ENCODE data around the gene SNAPC3.
"Not testable (repeated sequence)": the region's sequence is repeated elsewhere in the genome, so short reads cannot be mapped to it uniquely, and the experiment has no call there.

SNAPC3 gene

DNA sequence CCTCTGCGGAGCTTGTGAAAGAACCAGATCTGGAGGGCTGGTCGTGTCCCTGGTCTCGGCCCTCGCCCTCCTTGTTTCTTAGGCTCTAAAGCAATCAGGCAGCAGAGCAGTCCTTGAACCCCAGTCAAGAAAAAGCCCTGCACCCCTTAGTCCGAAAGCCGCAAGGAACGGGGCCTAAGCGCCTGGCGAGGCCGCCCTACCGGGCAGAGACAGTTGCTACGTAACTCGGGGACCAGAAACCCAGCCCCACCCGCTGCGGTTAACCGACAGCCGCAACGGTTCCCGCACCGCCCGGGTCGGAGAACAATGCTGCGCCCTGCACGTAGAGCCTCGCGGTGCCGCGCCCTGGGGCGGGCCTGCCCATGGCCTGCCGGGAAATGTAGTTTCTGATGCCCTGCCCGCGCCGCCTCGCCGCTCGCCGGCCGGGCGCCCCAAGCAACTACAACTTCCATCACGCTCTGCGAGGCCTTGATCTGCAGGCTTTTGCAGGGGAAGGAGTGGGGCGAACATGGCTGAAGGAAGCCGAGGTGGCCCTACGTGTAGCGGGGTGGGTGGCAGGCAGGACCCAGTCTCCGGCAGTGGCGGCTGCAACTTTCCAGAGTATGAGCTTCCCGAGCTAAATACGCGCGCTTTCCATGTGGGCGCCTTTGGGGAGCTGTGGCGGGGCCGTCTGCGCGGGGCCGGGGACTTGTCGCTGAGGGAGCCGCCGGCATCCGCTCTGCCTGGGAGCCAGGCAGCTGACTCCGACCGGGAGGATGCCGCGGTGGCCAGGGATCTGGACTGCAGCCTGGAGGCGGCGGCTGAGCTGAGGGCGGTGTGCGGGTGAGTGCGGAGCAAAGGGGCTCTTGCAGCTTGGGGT lies at the start of gene SNAPC3:
Gene SNAPC3 (plus strand): TSS at position 505 of the 859 bp plus-strand sequence. CDS start 4 bp downstream, at position 509.
- peak; percentile 92 for DNase-seq

DNA sequence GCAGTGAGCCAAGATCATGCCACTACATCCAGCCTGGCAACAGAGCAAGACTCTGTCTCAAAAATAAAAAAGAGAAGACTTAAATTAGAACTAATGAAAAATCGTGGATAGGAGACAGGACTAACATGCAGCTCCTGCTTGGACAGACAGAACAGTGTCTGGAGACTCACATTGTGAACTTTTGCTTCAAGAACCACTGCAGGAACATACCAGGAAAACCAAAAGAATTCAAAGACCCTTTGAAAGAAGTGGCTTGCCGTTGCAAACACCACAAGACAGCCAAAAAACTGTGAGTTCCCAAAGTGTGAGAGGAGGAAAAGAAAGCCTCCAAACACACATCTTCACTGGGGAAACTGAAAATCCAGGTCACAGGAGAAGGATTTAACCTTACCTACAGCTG lies 48.8 kb upstream of the SNAPC3 start:
- no peak for DNase-seq

DNA sequence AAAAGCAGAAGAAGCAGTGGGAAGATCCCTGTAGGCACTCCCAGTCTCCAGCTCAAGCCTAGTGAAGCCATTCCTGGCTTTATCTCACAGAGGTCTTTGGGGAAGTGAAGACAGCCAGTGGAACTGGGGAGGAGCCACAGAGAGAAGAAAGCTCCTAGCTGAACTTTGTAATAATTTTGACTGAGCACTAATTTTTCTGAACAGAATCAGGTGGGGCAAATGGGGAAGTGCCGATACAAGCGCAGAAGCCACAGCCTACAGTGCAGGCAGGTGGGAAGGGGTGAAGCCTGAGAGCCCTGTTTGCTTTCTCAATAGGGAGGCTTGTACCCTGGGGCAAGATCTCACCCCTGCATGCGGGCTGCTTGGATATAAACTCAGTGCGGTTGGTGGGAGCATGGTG lies 48.4 kb upstream of the SNAPC3 start:
- no peak for DNase-seq

DNA sequence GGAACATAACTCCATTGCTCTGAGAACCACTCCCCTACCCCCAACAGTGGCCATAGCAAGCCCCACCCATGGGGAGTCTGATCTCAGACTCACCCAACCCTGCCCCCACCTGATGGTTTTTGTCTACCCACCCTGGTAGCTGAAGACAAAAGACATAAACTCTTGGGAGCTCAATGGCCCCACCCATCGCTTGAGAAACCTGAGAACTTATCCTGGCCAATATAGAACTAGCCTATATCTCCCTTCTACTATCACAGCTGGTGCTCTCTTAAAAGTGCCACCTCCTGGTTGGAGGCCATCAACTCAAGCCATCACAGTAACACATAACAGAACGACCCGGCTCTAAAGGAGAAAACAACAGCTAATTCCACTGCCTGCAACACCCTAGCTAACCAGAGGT lies 47.9 kb upstream of the SNAPC3 start:
- DNase-seq, result no peak

DNA sequence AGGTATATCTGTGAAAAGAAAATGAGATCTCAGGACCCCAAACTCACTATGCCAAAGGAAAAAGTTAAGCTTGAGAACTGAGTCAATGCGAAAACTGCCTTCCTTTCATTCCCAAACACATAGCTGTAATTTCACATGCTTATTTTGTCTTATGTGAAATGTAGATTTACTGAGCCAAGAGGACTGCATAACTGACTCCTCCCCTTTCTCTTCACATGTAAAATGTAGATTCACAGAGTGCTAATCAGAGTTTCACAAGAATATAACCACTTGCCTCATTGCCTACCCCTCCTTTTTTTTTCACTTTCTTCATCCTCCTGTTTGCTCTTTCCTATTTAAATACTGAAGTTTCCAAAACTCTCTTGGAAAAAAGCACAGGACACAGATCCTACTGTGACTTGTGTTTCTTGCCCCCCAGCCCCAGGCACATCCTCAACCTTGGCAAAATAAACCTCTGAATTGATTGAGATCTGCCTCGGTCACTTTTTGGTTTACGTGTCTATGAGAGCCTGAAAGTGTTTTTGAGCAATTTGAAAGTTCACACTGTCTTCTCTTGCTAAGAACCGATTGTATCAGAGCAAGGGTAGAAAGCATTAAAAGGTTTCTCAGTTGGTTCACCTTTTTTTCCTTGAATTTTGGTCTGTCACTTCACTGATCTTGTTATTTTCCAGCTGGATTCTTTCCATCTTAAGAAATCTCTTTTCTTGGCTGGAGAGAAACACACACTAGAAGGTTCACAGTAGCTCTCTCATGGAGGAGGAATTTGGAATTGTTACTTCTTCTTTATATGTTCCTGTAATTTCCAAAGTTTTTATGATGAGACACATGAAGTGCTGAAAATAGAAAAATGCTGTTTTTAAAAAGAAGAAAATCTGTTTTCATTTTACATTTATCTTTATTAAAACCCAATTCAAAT lies 44.8 kb upstream of the SNAPC3 start:
- DNase-seq, result no peak

DNA sequence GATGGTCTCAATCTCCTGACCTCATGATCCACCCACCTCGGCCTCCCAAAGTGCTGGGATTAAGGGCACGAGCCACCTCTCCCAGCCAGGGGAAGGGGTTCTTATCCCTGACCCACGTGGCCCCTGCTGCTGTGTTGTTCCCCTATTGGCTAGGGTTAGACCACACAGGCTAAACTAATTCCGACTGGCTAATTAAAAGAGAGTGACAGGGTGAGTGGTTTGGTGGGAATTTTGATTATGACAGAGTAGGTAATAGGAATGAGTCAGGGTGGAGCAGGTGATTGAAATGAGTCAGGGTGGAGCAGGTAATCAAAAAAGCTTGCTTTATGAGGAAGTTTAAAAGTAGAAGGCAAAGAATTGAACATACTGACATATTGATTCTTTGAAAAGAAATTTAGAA lies 43.4 kb upstream of the SNAPC3 start:
- DNase-seq, result not testable (repeated sequence)

DNA sequence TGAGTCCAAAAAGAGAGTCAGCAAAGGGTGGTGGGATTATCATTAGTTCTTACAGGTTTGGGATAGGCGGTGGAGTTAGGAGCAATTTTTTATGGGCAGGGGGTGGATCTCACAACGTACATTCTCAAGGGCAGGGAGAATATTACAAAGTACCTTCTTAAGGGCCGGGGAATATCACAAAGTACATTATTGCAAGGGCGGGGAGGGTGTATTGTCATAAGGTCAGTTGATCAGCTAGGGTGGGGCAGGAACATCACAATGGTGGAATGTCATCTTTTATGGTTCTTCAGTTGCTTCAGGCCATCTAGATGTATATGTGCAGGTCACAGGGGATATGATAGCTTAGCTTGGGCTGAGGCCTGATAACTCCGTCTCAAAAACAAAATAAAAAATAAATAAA lies 42.8 kb upstream of the SNAPC3 start:
- not testable (repeated sequence) for DNase-seq

DNA sequence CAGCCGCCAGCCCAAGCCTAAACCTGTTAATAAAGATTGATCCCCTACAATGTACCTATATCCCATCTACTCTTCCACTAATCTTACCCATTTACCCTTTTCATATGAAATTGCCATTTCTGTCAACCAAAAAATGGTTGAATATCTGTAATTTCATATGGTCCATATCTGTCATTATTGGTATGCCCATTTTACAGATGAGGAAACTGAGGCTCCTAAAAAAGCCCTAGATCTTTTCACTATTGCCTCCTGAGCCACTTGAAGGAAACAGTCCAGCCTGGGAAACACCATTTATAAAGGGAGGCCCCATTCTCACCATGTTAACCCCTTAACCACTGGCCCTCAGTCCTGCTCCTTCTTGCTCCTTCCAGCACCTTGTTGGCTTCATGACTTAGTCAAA lies 41.2 kb upstream of the SNAPC3 start:
- no peak for DNase-seq

DNA sequence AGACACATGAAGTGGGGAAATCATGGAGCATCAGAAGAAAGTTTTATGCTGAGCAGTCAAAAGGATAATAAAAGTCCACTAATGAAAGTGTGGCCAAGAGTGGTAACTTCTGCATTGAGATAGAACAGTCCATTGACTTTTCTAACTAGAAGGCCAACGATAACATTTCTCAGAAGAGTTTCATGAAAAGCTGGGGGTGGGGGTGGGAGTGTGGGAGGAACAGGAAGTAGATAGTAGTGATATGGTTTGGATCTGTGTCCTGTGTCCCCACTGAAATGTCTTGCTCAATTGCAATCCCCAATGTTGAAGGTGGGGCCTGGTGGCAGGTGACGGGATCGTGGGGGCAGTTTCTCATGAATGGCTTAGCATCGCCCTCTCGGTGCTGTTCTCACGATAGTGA lies 36.2 kb upstream of the SNAPC3 start:
- DNase-seq, result no peak

DNA sequence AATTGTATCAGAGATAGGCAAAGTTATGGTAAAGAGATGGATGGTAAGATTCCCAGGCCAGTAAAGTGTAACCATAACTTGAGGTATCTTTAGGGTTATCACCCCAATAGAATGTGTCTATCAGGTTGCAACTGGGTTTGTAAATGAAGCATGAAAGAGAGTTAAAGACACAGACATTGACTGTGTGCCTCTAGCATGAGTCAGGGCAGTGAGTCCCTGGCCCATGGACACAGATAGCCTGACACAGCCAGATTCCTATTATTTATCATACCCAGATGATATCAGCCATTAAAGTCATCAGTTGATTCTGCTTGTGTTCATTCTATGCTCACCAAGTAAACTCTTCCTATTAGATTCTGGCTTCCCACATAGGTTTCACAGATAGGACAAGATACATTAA lies 33.5 kb upstream of the SNAPC3 start:
- no peak for DNase-seq

DNA sequence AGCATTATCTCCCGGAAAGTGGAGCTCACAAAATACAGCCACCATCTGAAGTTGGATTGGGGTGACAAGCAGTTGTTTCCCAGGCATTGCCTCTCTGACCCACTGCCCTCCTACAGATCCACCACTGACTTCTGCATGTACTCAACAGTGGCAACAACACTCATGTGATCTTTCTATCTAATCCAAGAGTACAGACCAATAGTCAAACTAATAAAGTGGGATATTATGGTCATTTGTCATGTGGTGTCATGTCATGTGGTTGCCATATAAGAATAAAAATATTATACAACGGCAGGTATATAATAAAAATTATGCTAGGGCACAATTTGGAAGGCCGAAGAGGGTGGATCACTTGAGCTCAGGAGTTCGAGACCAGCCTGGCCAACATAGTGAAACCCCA lies 33.0 kb upstream of the SNAPC3 start:
- DNase-seq, result no peak

DNA sequence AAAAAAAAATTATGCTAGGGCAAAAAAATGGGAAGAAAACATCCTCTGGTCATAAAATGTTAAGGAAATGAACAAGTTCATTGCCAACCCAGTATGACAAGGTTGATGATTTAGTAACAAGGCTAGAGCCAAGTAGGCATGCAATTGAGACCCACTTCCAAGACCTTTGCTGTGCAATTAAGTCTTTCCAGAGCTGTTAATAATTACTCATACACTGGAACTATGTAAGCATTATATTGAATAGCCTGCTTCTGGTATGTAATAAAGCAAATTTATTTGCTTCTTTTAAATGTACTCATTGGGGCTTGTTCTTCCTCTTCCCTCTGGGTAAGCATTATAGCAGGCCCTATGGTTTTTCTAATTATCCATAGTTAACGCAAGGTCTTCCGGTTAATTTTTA lies 32.5 kb upstream of the SNAPC3 start:
- no peak for DNase-seq

DNA sequence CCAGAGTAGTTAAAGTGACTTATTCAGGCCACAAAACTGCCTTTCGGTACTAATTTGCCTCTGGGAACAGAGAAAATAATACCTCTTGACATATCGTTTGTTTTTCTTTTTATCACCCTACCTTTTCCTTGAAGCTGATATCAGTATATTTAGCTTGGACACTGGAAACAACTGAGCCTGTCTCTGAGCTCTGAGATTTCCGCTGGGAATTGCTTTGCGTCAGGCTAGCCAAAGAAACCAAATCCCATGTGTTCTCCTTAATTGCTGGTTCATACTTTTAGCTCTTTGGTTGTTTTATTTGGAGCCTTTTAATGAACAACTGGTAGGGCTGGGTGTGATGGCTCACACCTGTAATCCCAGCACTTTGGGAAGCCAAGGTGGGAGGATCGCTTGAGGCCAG lies 30.3 kb upstream of the SNAPC3 start:
- DNase-seq, result no peak

DNA sequence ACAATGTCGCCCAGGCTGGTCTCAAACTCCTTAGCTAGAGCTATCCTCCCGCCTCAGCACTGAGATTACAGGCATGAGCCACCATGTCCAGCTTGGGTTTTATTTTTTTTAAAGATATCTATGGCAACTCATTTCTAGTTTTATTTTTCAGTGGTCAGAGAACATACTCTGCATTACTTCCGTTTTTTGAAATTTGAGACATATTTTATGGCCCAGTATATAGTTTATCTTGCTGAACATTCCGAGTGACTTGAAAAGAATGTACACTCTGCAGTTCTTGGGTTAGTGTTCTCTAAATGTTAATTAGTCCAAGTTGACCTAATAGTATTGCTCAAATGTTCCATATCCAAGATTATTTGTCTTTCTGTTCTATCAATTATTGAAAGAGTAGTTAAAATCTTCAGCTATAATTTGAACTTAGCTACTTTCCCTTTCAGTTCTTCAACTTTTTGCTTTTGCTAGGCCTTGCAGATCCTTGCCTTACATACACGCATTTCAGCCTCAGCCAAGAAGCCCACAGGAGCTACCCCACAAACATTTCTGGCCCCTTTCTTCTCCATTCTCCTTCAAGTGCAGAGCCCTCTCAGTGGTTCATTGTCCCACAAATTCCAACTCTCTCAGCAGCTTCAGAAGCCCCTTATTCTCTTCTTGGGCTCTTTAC lies 22.3 kb upstream of the SNAPC3 start:
- DNase-seq, result no peak

DNA sequence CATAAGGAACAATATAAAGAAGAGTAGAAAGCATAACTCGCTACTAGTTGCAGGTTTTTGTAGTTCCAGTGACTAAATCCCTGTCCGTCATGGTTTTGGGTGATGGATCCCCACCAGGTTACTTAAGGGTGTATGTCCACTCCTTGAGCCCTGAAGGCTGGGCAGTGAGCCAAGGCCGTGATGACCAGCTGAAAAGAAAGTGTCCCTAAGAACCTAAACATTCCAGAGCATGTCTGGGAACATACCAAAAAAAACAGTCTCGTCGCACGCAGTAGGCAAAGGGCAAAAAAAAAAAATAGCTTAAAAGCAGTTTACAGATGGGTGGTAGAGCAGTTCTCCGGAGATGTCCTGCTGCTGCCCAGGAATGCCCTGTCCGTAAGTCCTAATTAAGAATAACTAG lies 21.4 kb upstream of the SNAPC3 start:
- DNase-seq, result no peak

DNA sequence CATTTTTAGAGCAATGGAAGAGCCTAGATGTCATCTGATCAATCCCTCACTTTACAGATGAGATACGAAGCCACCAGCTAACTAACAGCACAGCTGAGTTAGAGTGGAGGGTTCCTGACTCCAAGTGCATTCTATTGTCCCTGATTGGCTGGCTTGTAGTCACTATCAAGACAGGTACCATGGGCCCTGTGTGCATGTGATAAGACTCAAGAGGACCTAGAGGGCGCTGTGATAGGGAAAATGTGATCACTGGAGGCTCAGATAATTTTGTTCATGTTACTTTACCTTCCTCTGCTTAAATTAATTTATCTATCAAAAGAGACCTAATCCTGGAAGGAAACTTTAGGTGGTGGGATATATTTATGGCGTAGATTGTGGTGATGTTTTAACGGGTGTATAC lies 19.5 kb upstream of the SNAPC3 start:
- no peak for DNase-seq

DNA sequence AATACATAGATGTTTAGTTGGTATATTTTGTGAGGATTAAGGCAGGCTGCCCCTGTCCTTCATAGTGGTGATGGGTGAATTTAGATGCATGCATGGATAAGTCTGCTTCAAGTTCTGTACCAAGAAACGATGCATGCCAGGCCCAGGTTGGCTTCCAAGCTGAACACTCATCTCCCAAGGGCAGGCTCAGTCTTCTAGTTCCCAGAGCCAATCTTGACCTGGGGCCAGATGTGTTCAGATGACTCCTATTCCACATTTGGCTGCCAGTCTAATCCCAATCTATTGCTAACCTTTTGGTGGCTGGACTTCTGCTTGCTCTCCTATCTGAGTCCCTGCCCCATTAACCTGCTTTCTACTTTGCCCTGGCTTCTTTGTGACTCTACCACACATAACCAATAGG lies 18.5 kb upstream of the SNAPC3 start:
- no peak for DNase-seq

DNA sequence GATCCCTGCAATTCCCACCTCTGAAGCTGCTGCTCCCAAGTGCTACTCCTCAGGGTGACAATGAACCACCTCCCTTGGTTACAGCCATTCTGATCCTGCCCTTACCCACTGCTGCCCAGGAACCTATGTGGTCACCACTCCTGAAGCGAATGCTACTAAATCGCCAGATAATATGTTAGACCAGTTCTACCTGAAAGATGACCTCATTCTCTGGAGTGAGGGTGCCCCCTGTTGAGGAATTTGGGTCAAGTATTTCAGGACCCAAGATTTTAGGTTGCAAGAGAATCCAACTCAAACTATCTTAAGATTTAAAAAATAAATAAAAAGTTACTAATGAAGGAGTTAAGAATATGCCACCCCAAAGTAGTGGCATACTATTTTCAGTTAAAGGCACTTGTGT lies 5.8 kb upstream of the SNAPC3 start:
- no peak for DNase-seq

DNA sequence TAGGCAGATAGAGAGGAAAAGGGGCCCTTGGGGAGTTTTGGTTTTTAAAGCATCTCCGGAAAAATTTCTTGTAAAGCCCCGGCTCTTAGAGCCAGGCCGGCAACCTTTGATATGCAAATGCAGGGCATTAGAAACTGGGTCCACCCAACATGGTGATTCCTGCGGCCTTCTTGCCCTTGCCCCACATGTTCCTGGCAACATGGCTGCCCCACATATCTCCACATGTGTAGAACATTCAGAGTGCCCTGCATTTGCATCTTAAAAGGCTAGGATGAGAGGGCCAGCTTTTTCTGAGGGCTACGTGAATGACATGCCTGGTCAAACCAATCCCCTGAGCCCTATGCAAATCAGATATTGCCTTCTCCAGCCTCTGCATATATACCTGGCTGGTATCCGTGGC lies 5.0 kb upstream of the SNAPC3 start:
- DNase-seq, result no peak

DNA sequence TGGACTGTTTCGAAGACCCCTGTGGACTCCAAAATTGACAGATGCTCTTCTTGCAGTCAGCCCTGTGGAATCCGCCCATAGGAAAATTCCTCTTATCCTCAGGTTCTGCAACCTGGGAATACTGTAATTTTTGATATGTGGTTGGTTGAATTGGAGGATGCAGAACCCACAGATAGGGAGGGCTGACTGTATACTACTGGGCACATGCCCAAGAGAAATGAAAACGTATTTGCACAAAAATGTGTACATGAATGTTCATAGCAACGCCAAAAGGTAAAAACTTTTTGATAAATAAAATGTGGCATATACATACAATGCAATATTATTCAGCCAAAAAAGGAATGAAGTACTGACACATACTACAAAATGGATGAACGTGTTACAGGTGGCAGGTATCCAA lies 1.9 kb upstream of the SNAPC3 start:
- no peak for DNase-seq

DNA sequence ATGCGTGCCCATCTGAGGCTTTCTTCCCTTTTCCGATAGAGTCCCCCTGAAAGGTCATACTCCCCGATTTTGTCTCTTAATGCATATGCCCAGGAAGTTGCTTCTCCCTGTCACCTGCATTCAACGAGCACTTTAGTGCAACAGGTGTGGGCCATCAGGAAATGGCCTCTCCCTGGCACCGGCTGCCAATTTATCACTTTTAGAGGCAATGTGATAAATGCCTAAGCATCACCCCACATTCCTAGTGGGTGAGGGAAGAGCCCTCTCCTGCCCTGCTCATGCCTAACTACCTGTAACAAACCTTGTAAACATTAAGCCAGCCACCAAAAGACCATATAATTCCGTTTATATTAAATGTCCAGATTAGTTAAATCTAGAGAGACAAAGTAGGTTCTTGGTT lies 1.1 kb upstream of the SNAPC3 start:
- DNase-seq, result no peak

DNA sequence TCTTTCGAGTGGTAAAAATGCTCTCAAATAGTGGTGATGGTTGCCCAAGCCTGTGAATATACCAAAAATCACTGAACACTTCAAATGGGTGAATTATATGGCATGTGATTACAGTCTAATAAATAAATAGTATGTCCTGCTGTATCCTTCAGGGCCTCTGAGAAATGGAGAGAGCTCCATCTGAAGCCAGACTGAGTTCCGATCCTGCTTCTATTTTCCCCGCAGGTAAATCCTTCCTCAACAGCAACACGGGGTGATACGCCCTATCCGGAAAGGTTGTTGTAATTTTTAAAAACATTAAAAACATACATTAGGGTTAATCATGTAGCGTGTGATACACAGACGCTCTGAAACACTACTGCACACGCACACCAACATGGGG lies 695 bp upstream of the SNAPC3 start:
- DNase-seq, result no peak

DNA sequence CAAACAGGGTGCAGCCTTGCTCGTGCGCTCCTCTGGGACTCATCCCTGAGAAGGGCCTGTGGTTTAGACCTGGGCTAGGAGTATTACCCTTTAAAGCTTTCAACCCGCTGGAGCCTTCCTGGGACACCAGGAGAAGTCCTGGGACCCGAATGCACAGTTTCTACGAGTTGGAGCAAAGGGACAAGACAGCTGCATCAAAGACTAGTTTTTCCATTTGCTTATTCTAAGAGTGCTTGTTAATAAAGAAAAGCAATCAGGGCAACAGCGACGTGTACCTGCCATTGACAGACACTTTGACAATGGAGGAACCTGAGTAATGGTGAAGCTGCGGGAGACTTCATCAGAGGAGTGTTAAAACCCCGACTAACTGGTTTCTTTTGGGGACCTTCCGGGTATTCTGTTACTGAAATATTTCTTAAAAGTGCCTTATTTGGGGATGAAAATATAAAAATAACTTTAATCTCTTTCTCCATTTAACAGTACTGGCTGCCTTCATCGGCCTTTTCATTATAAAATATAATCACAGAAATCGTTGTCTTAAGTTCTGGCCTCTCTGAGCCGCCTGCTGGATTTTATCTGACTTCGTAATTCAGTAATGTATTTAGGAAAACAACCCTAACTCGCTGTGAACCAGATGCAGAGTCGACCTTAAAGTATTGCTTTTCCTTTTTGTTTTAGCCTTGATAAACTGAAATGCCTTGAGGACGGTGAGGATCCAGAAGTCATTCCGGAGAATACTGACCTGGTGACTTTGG lies 732 bp downstream of the SNAPC3 start:
- DNase-seq, result no peak
